GM21619 (cell line): ENCODE measurements around the gene ADGRV1.
A peak's percentile ranks its signal among the peaks of the same experiment; 100 is the strongest.

Source experiments
- ATAC-seq: cut with Tn5 transposase; IDR thresholded peaks from one replicate; pipeline ENCODE4 v1.9.1; 2021; ENCODE audit not compliant: unreplicated experiment

ADGRV1 gene, protein sequence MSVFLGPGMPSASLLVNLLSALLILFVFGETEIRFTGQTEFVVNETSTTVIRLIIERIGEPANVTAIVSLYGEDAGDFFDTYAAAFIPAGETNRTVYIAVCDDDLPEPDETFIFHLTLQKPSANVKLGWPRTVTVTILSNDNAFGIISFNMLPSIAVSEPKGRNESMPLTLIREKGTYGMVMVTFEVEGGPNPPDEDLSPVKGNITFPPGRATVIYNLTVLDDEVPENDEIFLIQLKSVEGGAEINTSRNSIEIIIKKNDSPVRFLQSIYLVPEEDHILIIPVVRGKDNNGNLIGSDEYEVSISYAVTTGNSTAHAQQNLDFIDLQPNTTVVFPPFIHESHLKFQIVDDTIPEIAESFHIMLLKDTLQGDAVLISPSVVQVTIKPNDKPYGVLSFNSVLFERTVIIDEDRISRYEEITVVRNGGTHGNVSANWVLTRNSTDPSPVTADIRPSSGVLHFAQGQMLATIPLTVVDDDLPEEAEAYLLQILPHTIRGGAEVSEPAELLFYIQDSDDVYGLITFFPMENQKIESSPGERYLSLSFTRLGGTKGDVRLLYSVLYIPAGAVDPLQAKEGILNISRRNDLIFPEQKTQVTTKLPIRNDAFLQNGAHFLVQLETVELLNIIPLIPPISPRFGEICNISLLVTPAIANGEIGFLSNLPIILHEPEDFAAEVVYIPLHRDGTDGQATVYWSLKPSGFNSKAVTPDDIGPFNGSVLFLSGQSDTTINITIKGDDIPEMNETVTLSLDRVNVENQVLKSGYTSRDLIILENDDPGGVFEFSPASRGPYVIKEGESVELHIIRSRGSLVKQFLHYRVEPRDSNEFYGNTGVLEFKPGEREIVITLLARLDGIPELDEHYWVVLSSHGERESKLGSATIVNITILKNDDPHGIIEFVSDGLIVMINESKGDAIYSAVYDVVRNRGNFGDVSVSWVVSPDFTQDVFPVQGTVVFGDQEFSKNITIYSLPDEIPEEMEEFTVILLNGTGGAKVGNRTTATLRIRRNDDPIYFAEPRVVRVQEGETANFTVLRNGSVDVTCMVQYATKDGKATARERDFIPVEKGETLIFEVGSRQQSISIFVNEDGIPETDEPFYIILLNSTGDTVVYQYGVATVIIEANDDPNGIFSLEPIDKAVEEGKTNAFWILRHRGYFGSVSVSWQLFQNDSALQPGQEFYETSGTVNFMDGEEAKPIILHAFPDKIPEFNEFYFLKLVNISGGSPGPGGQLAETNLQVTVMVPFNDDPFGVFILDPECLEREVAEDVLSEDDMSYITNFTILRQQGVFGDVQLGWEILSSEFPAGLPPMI (N-terminal part only)

DNA sequence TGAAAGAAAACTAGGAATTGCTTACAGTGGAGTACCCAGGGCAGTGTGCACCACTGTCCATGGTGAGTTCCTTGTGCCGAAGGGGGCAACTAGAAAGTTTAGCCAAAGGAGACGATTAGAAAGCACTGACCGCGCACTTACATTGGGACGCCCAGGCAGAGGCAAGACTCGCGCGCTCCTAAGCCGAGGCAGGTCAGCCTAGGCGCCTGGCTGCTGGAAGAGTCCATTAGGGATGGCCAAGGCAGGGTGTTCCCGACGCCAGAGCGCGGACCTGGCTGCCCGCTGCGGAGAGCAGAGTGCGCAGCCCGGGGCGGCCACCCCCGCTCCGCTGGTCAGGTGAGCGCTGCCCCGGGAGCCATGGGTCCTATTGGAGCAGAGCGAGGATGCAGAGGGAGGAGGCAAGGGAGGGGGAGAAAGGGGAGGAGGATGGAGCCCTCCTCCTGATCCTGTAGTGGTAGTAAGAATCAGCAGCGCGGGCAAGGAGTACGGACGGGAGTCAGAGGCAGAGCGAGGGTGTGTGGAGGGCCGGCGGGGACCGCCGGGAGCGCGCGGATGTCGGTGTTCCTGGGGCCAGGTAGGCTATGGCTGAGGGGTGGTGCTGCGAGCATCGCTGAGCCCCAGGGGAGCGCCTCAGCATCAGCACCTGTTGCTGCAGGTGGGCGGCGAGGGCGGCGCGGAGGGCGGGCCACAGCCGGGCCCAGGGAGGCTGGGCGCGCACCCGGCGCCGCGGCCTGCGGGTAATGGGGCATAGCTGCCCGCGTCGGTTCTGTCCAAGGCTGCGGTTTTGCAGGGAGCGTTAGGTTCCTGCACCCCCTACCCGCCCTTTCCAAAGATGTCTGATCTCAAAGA, at the start of gene ADGRV1:
ADGRV1 (plus strand) TSS at position 454 of the 849 bp plus-strand sequence; CDS start at position 553, 99 bp downstream.
- no peak for ATAC-seq

DNA sequence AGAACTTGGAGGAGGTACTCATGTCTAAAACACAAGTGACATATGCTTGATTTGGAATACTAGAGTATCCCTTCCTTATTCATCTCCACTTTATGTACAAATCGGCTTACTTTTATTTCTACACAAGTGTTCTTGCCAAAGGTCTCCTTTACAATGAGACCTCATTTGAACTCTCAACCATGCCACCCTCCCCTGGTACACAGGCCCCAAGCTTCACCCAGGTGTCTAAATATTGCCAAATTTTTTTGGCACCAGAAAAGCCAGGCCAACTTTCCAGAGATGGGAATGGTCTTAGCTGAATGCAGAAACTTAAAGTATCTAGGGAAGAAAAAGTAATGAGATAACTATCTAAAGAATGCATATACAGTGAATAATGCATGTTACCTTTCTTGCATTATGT, 48.2 kb upstream of the ADGRV1 start:
- no peak for ATAC-seq

DNA sequence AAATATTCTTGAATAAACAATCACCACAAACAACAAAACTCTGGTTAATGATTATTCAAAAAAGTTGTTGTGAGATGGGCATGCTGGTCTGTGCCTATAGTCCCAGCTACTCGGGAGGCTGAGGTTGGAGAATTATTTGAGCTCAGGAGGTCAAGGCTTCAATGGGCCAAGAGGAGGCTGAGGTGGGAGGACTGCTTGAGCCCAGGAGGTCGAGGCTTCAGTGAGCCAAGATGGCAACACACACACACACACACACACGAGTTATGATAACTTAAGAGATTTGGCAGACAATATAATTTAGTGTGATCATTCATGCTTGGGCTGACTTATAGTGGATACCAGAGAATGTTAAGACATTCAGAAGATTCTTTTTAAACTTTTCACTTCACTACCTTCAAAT, 44.1 kb upstream of the ADGRV1 start:
- no peak for ATAC-seq

DNA sequence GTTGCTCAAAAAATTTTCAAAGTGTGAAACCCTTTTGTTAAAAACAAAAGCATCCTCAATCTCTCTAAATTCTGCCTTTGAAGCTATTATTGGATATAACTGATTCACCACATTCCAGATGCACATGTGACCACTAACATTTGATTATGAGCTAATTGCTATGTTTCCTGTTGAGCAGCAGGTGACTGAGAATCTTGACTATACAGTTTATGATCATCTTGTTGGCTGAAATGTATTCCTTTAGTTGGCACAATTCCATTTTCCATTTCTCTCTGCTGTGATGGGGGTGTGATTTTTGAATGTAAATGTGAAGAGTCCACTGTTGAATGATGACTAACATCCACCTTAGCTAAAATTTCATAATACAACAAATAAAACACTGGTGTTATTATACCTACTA, 39.9 kb upstream of the ADGRV1 start:
- ATAC-seq = no peak

DNA sequence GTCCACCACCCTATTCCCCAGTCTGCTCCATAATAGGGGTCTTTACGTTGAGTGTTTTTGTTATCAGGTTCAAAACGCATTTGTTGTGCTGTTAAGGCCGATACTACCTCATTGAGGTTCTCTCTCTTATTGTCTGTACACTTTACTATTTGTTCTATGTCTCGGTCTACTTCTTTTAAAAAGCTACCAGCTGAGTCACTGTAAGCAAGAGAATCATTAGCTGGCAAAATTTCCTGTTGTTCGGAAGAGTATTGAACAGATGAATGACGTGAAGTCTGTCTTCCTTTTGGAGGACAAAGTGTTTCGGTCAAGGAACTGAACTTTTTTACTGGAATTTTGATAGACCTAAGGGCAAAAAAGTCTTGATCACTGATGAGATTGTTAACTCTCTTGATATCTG, 39.5 kb upstream of the ADGRV1 start:
- ATAC-seq = no peak

DNA sequence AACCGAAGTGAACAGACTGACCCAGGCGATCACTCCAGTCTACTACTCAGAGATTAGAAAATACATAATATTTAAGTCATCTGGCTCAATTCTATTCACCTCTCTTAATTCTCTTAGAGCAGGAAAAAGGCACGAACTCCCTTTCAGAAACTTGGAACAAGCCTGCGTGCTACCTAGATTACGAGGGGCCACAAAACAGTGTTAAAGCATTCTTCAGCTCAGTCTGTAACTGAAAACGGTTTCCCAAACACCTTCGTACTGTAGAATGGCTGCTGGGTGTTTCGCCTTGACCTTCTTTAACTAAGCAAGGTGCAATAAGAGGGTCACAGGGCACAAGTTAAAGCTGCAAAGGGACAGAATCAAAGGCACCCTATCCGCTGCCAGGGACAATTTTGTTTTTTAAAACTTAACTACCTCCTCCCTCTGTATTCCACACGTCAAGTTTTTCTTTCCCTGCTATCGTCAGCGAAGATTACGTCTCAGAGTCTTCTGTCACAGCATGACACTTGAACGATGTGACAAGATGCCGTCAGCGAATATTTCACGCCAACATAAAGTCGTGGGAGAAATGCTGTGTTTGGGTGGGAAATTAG, 29.9 kb upstream of the ADGRV1 start:
- no peak for ATAC-seq

DNA sequence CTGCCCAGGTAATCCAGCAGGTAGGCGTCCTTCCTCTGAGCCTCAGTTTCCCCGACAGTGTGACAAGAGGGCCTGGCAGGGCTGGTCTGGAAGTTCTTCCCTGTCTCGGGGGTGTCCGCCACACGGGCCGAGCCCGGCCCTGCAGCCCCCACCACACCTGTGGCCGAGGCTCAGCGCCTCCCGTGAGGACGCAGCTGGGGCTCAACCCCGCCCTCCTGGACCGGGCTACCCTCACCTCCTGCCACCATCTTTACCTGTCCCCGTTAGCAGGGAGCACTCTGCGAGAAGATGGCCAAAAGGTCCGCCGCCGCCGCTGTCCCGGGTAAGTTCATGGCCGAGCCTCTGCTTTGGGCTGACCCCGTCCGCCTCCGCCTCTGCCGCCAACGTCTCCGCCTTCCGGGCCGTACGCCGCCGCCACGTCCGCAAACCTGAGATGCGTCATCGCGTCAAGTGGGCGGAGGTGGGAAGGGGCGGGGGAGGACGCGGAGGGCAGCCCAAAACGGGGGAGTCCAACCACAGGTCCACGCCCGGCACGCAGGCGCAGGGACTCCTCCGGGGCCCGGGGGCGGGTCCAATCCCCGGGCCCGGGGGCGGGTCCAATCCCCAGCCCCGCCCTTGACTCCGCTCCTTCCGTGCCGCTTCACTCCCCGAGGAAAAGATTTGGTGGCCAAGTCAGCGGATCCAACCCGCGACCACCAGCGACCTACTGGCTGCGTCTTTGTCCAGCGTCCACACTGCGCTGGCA, 29.2 kb upstream of the ADGRV1 start, which contains the start of gene LYSMD3:
LYSMD3 (minus strand) TSS at position 391 of the 745 bp plus-strand sequence. CDS start 4,295 bp downstream, outside the sequence.
- ATAC-seq = peak; percentile 90

DNA sequence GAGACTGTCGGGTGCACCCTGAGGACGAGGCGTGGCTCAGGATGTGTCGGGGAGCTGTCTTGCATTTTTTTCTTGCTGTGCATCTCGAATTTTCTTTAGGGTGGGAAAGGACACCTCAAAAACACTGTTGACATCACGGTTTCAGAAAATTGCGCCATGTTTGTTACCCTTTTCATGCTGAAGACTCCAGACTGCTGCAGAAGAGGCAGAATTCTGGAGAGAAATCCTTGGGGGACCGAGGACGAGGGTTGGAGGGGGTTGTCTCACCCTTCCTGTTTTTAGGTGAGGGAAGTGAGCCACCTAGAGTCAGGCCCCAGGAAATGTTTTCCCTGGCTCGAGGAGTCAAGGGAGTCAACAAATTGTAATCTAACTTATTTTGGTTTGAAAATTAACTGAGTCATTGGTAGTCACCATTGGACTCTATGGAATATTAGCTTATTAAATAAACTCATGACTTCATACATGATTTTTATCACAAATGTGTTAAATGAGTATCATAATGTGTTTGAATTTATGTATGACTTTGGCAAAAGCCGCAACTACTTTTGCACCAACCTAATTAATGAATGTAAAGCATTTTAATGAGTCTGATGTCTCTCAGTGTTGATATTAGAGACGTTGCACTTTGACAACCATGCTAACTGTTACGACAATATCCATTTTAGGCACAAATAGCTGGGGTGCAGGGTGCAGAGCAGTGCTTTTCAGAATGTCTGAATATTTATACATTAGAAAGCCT, 28.5 kb upstream of the ADGRV1 start:
- ATAC-seq = peak; percentile 43

DNA sequence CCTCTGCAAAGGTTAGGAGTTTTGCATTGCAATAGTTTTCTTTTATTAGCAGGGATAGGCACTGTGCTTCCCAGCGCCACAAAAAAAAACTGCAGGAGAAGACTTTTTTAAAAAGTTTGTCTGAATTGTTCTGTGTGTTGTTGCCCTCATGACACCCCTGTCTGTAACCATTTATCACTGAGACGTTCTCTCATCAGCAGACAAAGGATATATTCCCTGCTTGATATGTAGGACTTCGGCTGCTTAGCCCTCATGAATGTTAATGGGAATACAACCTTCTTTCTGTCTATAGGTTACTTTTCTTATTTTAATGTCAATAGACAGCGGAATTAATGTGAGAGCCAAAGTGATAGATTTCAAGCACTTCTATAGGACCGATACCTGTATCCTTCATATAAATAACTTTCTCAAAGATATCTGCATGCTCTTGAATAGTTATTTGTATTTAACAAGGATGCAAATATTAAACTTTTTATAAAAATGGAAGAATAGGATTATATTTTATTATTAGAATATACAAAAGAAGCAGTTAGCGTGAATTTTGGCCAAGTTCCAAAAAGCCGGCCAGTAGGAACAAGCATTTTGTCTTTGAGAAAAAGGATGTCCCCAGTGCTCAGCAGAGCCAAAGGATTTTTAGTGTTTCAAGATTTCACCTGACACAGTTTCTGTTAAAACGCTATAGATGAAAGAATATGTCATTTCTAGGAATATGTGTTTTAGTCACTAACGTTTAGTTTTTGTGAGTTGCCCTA, 27.7 kb upstream of the ADGRV1 start:
- no peak for ATAC-seq

DNA sequence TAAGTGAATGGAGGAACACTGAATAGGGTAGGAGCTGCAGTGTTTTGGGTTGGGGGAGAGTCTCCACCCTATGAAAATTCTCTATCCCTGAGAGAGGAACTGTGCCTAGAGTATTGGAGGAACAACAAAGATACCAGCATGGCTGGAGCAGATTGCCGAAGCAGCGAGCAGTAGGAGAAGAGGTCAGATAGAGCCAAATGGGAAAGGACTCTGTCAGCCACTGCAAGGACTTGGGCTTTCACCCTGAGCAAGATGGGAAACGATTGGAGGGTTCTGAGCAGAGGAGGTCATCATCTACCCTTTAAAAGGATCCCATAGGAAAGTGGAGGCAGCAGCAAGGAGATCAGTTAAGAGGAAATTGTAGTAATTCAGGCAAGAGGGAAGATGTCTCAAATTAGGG, 24.8 kb upstream of the ADGRV1 start:
- no peak for ATAC-seq

DNA sequence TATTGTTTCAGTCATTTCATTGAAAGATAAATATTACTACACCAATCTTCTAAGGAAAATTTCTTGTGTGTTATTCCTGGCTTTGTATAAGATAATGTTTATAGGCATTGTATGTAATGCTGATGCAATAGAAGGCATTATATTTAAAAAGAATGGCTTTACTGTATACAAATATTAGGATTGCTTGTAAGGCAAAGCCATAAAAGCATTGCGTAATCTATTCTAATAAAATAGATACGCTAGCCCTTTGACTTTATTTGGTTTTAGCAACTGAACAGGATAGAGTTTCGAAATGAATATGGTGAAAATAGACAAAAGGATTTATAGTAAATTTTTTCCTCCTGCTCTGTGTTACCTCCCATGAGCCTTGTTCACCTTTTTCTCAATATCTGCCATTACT, 23.7 kb upstream of the ADGRV1 start:
- no peak for ATAC-seq

DNA sequence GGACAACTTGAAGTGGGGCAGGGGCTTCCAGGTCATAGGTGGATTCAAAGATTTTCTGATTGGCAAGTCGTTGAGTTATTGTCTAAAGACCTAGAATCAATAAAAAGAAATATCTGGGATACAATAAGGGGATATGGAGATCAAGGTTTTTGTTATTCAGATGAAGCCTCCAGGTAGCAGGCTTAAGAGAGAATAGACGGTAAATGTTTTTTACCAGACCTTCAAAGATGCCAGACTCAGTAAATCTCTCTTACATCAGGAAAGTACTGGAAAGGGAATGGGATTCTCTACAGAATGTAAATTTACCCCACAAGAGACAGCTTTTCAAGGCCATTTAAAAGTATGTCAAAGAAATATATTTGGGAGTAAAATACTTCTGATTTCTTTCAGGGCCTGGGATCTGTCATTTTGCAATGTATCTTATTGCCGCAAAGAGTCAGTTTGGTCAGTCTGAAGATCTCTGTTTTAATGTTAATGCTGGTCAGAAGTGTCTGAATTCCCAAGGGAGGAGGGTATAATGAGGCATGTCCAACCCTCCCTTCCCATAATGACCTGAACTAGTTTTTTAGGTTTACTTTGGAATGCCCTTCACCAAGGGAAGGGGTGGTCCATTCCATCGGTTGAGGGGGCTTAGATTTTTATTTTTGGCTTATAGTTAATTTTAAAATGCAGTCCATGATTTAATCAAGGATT, 15.6 kb upstream of the ADGRV1 start:
- no peak for ATAC-seq

DNA sequence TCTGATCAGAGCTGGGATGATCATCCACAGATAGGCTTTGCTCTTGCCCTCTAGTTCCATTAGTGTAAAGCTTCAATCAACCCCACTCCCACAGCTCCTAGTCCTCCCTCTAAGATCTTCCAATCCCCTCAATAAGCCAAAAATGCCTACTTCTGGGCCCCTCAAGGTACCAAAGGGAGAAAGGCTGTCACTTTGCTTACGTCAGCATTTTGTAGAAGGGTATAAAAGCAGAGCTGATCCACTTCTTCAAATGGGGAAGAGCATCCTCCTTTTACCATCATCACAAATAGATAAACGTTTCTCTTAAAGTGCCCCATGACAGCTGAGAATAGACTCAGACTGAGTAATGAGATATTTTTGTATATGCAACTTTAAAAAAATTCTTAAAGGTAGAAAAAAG, 13.1 kb upstream of the ADGRV1 start:
- no peak for ATAC-seq

DNA sequence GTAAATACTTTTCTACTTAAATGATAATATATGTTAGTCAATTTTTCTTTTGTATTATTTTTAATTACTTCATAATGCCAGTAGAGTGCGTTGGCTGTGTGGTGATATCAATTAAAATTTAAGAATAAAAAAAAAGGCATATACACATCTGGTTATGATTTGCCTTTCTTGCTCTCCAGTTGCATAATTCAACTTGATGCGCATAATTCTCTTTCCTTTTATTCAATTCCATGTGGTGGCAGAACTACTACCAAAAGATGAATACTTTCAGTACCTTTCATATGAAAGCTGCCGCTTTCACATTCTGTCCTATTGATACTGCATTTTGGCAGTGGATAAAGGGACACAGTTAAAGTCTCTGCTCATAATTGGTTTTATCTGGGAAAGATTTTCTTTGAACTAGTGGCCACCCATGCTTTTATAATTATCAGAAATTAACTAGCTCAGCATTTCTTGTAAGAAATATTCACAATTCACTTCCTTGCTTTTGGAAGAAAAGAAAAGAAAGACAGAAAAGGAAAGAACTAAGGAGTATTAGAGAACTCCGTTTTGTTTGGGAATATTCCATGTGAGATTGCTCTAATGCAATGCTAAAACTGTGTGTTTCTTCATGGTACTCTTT, 12.3 kb upstream of the ADGRV1 start:
- no peak for ATAC-seq

DNA sequence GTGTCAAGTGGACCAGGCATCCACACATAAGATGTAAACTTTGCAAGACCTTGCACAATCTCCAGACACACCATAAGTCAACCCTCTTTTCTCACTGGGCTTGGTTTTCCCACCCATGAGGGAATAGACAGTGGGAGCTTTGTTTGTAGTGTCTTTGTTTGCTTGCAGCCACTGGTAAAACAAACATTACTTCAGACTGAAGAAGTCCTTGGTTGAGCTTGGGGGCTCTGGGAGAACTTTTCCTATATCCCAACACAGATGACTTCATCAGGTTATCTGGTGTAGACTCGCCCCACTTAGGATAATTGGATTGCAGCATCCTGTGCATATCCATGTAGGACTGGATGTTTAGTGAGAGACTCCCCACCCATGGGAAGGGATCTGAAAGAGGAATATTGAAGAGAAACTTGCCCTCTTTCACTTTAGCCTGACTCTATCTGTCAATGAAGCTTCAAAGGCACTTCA, 11.5 kb upstream of the ADGRV1 start:
- ATAC-seq = no peak

DNA sequence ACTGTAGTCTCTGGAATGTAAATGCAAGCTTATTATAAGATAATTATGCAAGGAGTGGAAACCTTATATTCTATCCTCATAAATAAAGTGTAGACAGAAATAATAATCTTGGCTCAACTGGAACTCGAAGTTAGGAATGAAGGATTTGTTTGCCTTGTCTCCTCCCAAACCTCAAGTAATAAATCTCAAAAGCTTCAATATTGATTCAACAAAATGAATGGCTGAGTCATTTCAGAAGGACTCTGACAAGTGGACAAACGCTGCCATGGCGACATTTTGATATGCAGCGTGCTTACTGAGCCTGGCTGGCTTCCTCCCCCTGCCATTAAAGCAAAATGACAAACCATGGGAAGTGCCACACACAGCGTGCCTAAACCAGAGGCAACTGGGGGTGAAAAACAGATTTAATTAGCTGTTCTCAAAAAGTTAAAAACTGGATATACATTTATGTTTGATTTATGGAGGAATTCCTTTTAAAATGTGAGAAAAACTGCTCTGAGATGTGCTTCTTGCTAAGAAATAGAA, 10.5 kb upstream of the ADGRV1 start:
- ATAC-seq = no peak
